ENCODE data around the gene CPEB1.
A peak's percentile ranks its signal among the peaks of the same experiment; 100 is the strongest.

CPEB1 gene

GRCh38 chr15:82548700-82549099, 98.5 kb downstream of the CPEB1 start:
- TF ChIP-seq ZFX (IDR thresholded peaks at IDR 0.05), result no peak
- TF ChIP-seq, protein P1, sequence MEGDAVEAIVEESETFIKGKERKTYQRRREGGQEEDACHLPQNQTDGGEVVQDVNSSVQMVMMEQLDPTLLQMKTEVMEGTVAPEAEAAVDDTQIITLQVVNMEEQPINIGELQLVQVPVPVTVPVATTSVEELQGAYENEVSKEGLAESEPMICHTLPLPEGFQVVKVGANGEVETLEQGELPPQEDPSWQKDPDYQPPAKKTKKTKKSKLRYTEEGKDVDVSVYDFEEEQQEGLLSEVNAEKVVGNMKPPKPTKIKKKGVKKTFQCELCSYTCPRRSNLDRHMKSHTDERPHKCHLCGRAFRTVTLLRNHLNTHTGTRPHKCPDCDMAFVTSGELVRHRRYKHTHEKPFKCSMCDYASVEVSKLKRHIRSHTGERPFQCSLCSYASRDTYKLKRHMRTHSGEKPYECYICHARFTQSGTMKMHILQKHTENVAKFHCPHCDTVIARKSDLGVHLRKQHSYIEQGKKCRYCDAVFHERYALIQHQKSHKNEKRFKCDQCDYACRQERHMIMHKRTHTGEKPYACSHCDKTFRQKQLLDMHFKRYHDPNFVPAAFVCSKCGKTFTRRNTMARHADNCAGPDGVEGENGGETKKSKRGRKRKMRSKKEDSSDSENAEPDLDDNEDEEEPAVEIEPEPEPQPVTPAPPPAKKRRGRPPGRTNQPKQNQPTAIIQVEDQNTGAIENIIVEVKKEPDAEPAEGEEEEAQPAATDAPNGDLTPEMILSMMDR (conservative IDR thresholded peaks at IDR 0.05), result no peak

DNA sequence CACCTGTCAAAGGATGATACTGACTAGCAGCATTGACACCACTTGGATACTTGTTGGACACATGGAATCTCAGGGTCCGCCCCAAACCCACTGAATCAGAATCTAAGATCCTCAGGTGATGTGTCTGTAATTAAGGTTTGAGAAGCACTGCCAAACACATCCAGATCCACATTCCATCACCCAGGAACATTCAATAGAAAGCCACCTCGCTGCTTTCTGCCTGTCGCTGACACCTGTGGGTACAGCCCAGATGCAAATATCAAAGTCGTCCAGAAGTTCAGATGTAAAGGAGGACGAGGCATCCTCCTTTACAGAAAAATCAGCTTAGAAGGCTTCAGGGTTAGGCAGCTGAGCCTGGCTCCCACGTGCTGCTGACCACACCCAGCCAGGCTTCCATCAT, 101.7 kb downstream of the CPEB1 start:
- no peak overlapping the region for H3K27ac ChIP-seq
- TF ChIP-seq, protein P1 (conservative IDR thresholded peaks at IDR 0.05), result no peak

More at GRCh38 chr15:82548700-82549099, 98.5 kb downstream of the CPEB1 start:
- H3K27ac ChIP-seq, result no peak overlapping the region

DNA sequence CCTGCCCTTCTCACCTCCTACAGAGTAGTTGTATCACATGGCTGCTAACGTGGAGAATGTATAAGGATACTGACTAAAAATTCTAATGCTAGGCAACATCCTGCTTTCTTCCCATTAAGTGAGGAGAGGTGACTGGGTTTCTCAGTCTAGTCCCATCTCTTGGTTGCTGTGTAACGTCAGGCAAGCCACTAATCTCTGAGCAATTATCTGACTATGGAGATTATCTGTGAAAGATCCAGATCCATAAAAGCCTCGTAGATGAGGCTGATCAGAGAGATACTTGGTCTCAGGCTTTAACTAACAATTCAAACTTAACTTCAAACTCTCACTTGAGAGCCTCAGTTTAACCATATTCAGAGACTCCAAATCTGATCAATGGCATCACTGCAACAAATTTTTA, 102.2 kb downstream of the CPEB1 start:
- TF ChIP-seq ZFX (IDR thresholded peaks at IDR 0.05), result no peak
- TF ChIP-seq, protein P1 (conservative IDR thresholded peaks at IDR 0.05), result no peak
- no peak overlapping the region for H3K27ac ChIP-seq

DNA sequence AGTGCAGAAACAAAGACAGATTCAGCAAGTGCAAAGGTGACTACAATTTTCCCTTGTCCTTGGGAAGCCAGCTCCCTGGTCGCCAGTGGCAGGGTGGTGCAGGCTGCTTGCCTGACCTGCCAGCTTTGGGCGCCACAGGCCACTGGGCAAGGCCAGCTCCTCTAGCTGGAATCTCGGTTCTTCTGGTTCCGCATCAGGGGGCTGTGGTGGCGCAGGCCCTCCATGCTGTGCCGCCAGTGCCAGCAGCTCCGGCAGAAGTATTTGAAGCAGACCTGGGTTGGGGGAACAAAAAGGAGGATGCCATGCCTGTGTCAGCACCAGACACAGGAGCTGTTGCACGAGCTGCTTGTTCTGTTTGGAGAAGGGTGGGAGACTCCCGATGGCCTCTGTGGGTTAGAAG, 102.7 kb downstream of the CPEB1 start:
- TF ChIP-seq, protein P1 (conservative IDR thresholded peaks at IDR 0.05), result no peak
- no peak for TF ChIP-seq ZFX (IDR thresholded peaks at IDR 0.05)
- no peak overlapping the region for H3K27ac ChIP-seq

DNA sequence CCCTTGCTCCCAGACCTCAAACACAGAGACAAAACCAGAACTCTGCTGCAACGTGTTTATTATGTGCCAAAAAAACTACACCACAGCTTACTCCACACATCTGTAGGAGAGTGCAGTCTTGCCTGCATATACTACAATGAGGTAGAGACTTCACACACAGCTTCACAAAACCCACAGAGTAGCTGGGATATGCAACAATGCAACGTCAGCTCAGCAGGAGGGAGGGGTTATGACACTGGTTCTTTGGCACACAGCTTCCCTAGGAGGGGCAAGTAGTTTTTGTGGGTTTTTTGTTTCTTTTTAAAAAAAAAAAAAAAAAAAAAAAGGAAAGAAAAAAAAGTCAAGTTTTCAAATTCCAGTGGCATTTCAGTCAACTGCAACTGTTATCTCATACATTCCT, 104.0 kb downstream of the CPEB1 start:
- no peak for TF ChIP-seq ZFX (IDR thresholded peaks at IDR 0.05)
- TF ChIP-seq, protein P1 (conservative IDR thresholded peaks at IDR 0.05), result no peak

DNA sequence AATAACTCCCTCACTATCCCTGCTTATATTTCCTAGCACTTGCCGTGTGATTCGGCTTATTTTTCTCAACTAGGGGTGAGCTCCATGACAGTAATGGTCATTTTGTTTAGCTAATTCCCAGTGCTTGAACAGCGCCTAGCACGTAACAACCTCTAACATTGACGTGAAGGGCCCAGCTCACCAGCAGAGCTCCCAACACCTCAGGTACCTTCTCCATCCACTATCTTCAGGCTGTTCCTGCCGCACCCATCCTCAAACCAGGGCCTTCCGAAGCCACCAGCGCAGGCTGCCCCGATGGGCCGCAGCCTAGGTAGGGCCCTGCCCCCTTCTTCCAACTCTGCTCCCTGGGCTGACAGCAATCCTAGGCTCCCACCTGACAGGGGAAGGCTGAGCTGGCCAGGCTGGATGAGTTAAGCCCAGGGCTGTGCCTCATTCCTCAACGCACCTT, 106.2 kb downstream of the CPEB1 start:
- TF ChIP-seq, protein P1 (conservative IDR thresholded peaks at IDR 0.05), result no peak
- no peak; the same call in 1 of the 2 replicates for TF ChIP-seq ZFX (IDR thresholded peaks at IDR 0.05)
- peak overlapping the region; percentile 96 for H3K27ac ChIP-seq

More for the DNA sequence above, 104.0 kb downstream of the CPEB1 start:
- H3K27ac ChIP-seq, result no peak overlapping the region

DNA sequence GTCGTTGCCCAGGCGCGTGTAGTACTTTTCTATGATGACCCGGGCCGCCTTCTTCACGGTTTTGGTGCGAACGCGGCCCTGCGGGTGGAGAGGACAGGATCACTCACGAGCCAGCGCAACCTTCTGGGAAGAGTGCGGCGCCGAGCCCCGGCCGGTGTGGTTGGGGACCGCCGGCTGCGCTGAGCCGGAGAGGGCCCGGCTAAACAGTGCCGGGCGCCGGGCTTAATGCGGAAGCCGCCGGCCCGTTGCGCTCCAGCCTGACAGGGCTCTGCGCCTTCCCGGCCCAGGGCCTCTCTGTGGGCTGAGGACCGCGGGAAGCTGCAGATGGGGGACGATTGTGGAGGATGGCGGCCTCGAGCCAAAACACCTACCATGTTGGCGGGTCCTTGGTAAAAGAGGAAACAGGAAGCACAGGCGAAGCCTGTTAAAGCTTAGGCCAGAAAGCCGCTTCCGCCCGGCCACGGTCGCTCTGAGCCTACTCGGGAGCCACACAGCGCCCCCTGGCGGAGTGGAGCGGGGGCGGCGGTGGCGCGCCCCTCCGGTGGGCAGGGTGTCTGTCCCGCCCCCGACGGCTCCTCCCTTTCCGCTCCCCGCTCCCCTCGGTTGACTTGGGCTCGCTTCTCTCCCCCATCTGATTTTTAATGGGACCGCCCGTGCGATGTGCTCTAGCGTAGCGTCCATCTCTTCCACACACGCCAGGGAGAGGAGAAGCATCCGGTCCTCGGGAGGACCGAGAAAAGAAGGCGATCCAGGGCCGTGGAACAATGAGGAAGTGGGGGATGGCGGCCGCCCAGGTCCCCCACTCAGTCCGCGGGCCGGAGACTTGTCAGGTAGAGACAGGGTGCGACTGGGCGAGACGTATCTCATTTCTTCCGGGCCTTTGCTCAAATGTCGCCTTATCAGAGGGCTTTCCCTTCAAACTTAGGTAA, 106.8 kb downstream of the CPEB1 start, which contains the start of gene RPS17:
Gene RPS17, minus strand, starts transcription at position 403 of the 929 bp plus-strand sequence. Its CDS starts 29 bp downstream, at position 374.
- TF ChIP-seq, protein P1 (conservative IDR thresholded peaks at IDR 0.05), result peak; percentile 99
- TF ChIP-seq ZFX (IDR thresholded peaks at IDR 0.05), result peak; percentile 85
- peak within 1 kb of the TSS; percentile 96 for H3K27ac ChIP-seq

Measured in C4-2B (cell line).